NCI-H2029 (cell line): ENCODE results near the gene LRRC46.

Source experiments
- DNase-seq: peaks from one replicate; lab custom pipeline; 2025; lab: John Stamatoyannopoulos, UW

Gene LRRC46

GRCh38 chr17:47852113-47852949 lies 20.9 kb downstream of the LRRC46 start:
- no peak for DNase-seq

GRCh38 chr17:47853616-47854015 lies 22.1 kb downstream of the LRRC46 start:
- DNase-seq = no peak

GRCh38 chr17:47855737-47856136 lies 24.3 kb downstream of the LRRC46 start:
- no peak for DNase-seq

- DNase-seq = no peak
Observed at GRCh38 chr17:47856830-47857229, 25.4 kb downstream of the LRRC46 start.

- no peak for DNase-seq
Observed at GRCh38 chr17:47857551-47858455, 26.3 kb downstream of the LRRC46 start.

- no peak for DNase-seq
Observed at GRCh38 chr17:47860386-47860785, 28.9 kb downstream of the LRRC46 start.

- DNase-seq = peak; percentile 5
Observed at GRCh38 chr17:47862621-47863440, 31.4 kb downstream of the LRRC46 start.

- DNase-seq = no peak
Observed at GRCh38 chr17:47864791-47865216, 33.3 kb downstream of the LRRC46 start.

GRCh38 chr17:47866941-47867340 lies 35.5 kb downstream of the LRRC46 start:
- no peak for DNase-seq

- DNase-seq = no peak
Observed at GRCh38 chr17:47867813-47868533, 36.5 kb downstream of the LRRC46 start.

- DNase-seq = no peak
Observed at GRCh38 chr17:47869114-47869513, 37.6 kb downstream of the LRRC46 start.

GRCh38 chr17:47870056-47870455 lies 38.6 kb downstream of the LRRC46 start:
- no peak for DNase-seq

GRCh38 chr17:47871048-47871447 lies 39.6 kb downstream of the LRRC46 start:
- DNase-seq = no peak

GRCh38 chr17:47872019-47872650 lies 40.7 kb downstream of the LRRC46 start:
- no peak for DNase-seq

- no peak for DNase-seq
Observed at GRCh38 chr17:47872651-47873161, 41.2 kb downstream of the LRRC46 start.

- no peak for DNase-seq
Observed at GRCh38 chr17:47873200-47874090, 42.0 kb downstream of the LRRC46 start.

GRCh38 chr17:47875011-47875985 lies 43.8 kb downstream of the LRRC46 start:
- DNase-seq = no peak

GRCh38 chr17:47877368-47878034 lies 46.0 kb downstream of the LRRC46 start:
- no peak for DNase-seq
